GM10248 (cell line): ENCODE data around the gene CACNA1C.

Experiments
- CTCF ChIA-PET: fragments of 300-600 bp; sonication (Branson Sonifier 250); formaldehyde crosslinking; extraction: SDS; loops from one replicate; lab custom pipeline; 2021; ENCODE audit warnings: antibody characterized with exemption; lab: Yijun Ruan, JAX
- POLR2A ChIA-PET: fragments of 350-650 bp; sonication (Branson Sonifier 250); formaldehyde crosslinking; extraction: SDS; loops from one replicate; lab custom pipeline; 2020; ENCODE audit warnings: antibody characterized with exemption; lab: Yijun Ruan, JAX
- DNase-seq: peaks from one replicate; pipeline ENCODE4 v3.0.0; 2012; ENCODE audit errors: extremely low spot score
- CTCF ChIP-seq: IDR thresholded peaks from 2 replicates; pipeline ENCODE4 v1.5.1; 2012; ENCODE audit warnings: mild to moderate bottlenecking, low read depth; ENCODE audit errors: extremely low read depth, missing control alignments, control extremely low read depth

The CACNA1C gene

GRCh38 chr12:2214411-2214810, 161.6 kb downstream of the CACNA1C start:
- ChIA-PET CTCF (no interaction called here), POLR2A (no interaction called here)
- DNase-seq: no peak
- TF ChIP-seq CTCF: no peak

DNA sequence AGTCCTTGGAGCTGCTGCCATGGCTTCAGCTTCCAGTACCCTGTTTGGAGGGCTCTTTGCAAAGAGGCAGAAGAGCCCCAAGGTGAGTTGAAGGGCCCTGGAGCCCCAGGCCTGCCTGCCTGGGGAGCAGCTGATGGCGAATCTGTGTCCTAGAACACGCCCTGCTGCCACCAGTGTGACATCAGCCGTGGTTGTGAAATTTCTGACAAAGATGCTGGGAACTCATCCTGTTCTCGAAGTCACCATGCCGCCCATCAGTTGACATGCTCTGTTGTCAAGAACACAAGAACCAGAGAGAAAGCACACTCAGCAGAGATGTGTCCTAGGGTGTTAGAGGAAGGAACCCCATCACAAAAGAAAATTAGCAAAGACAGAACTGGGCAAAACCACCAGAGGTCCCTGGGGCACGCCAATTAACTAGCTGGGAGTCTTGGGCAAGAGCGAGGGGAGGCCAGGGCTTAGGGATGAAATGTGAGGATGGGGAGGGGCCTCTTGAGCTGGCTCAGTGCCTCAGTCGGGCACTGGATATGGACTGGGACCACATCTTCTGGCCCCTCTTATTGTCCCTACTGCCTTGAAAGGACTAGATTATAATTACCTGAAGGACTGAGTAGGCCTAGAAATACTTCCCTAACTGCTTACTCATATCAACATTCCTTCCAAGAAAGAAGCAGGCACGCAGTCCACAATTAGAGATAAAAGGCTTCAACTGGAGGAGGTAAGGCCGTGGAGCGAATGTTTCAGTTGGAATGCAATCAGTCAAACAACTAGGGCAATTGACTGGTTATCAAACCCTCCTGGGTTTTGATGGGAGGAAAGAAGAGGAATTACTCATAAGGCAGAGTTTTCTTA, 163.1 kb downstream of the CACNA1C start:
- no peak for DNase-seq
- POLR2A ChIA-PET: no interaction called here
- no peak for TF ChIP-seq CTCF
- CTCF ChIA-PET: no interaction called here

DNA sequence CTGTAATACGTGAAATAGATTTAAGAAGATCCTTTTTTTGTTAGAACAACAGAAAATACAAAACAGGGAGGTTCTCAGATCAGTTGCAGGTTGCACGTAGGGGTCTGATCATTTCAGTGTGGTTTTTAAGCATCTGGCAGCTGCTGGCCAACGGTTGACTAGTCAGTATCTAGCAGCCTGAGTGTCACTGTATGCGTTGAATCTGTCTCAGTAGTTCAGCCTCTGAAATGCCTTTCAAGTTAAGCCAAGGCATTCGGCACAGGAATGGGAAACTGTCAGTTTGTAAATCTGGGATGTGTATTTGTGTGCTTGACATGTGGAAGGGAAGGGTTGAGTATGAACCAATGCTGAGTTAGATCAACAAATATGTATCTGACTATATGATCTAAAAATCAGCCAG, 165.9 kb downstream of the CACNA1C start:
- no peak for TF ChIP-seq CTCF
- ChIA-PET CTCF (interaction anchor here (1.9 kb wide), 1 partner anchor 13 kb away, joined by 4 read pairs; no protein-coding TSS in a partner anchor), POLR2A (no interaction called here)
- DNase-seq: no peak

- ChIA-PET CTCF (no interaction called here), POLR2A (no interaction called here)
- TF ChIP-seq CTCF: no peak
- no peak for DNase-seq
Observed at GRCh38 chr12:2221030-2221621, 168.3 kb downstream of the CACNA1C start.

- CTCF ChIA-PET: interaction anchor here (0.8 kb wide), 1 partner anchor 12 kb away, joined by 3 read pairs; no protein-coding TSS in a partner anchor
- TF ChIP-seq CTCF: no peak
- POLR2A ChIA-PET: no interaction called here
- no peak for DNase-seq
Observed at GRCh38 chr12:2222691-2223090, 169.9 kb downstream of the CACNA1C start.

DNA sequence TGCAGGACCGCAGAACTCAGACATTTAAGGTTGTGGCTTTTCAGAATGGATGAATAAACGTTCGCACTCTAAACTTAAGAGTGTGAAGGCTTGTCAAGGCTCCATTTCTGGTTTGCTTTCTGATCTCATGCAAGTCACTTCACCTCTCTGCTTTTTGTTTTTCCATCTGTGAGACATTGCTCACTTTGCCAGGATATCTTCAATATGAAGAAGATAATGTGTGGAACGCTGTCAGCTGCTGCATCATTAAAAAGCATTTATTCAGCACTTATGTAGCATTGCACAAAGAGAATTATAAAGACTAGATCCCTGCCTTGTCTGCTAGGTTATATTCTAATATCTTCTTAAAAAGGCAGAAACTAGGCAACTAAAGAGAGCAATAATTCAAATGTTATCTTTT, 172.2 kb downstream of the CACNA1C start:
- no peak for DNase-seq
- TF ChIP-seq CTCF: no peak
- ChIA-PET POLR2A (no interaction called here), CTCF (interaction anchor here (1.7 kb wide), 1 partner anchor 10 kb away, joined by 4 read pairs; no protein-coding TSS in a partner anchor)
